Ovary (tissue), 9 donors: ENCODE data around the gene FMNL2. TPM values are rescaled to one million over a fixed set of nuclear protein-coding genes. Genes with fewer than 3 reads are reported as not detected.

Experiments
- DNase-seq, 5 donors: peaks; one replicate each; pipeline ENCODE4 v3.0.0-alpha.2; 2019 to 2020
- H3K27ac ChIP-seq, 2 donors: fragments of 200-600 bp; one replicate each; pipeline versions ENCODE4 v1.5.1 to v1.8.0; 2019 to 2022
- H3K27me3 ChIP-seq: fragments of 200-600 bp; one replicate; pipeline ENCODE4 v1.8.0; 2022
- H3K36me3 ChIP-seq: fragments of 200-600 bp; sonication (generic); one replicate; pipeline ENCODE4 v1.5.1; 2019
- H3K4me1 ChIP-seq: one replicate; pipeline ENCODE4 v1.8.1; 2013; ENCODE audit warnings: mild to moderate bottlenecking, moderate library complexity; ENCODE audit not compliant: insufficient read depth
- H3K4me3 ChIP-seq: fragments of 200-600 bp; sonication (generic); one replicate; pipeline ENCODE4 v1.5.1; 2017
- H3K9me3 ChIP-seq, 2 donors: fragments of 200-600 bp in 1 of 2; sonication (generic) in 1 of 2; one replicate each; pipeline versions ENCODE4 v1.5.1 to v1.8.1; 2013 to 2019; ENCODE audit warnings: mild to moderate bottlenecking in 1 of 2, moderate library complexity in 1 of 2
- EP300 ChIP-seq: sonication (generic); formaldehyde crosslinking; IDR thresholded peaks from one replicate; pipeline ENCODE4 v1.6.1; 2017; ENCODE audit warnings: antibody characterized with exemption
- POLR2A ChIP-seq: fragments of 450-650 bp; IDR thresholded peaks from one replicate; pipeline ENCODE4 v1.6.1; 2017; ENCODE audit warnings: antibody characterized with exemption, mild to moderate bottlenecking, moderate library complexity
- WGBS, 3 donors: extraction: QIAGEN DNeasy Blood & Tissue Kit in 1 of 3; methylation state at CpG; one replicate each; pipeline versions ENCODE4 v1.1.5 to v1.1.7; 2013 to 2017; 5-methylcytosine and 5-hydroxymethylcytosine counted together
- intact Hi-C, 4 donors: fragments of 100-400 bp; cut with DNase I; formaldehyde crosslinking; loops; one replicate each; pipeline versions ENCODE4 v1.11.0 to v1.15.1; 2022 to 2023
- polyA plus RNA-seq, 2 donors: library from polyadenylated mRNA; stranded (reverse); fragments of 200-250 nt in 1 of 2; fragments of 350-450 nt in 1 of 2; fragmentation: Illumina TruSeq in 1 of 2; extraction: RNeasy Lipid Tissue Mini Kit (QIAGEN cat#74804) in 1 of 2; gene quantifications; one replicate each; pipeline ENCODE4 v1.2.3, GENCODE V29; 2013 to 2014
- total RNA-seq, 7 donors: library from RNA; depleted of rRNA in 2 of 7; stranded (reverse); fragments of >200 nt in 2 of 7; fragmentation: NEBNext Ultra II Directional in 3 of 7; extraction: Animal tissue kit (Norgen Biotek cat#: 25700) in 3 of 7; gene quantifications; one replicate each; pipeline versions ENCODE4 v1.1.0 to v1.2.4, GENCODE V29; 2016 to 2023
- TF ChIP-seq, protein P1 (sequence below), 3 donors: fragments of 450-650 bp in 2 of 3; fragments of 200-600 bp in 1 of 3; IDR thresholded peaks; one replicate each; pipeline versions ENCODE4 v1.5.1 to v1.8.0; 2016 to 2022; ENCODE audit warnings: antibody characterized with exemption in 3 of 3, mild to moderate bottlenecking in 1 of 3
- donor health status: DM: no; HTN: no; CAD: no; lungs with moderate emphysema.
- donor health status: DM: no; HTN: no; CAD: no.
- donor health status: Bipolar disorder and iron deficiency.
- donor health status: DM: yes; HTN: yes; CAD: no.
- donor health status: DM: no; HTN: no; CAD: no.
- donor health status: DM: yes; HTN: yes; CAD: no.

FMNL2 gene
- total and polyA plus RNA-seq, 9 donors, result 30.3 to 89.1 (median 51.3) TPM

DNA sequence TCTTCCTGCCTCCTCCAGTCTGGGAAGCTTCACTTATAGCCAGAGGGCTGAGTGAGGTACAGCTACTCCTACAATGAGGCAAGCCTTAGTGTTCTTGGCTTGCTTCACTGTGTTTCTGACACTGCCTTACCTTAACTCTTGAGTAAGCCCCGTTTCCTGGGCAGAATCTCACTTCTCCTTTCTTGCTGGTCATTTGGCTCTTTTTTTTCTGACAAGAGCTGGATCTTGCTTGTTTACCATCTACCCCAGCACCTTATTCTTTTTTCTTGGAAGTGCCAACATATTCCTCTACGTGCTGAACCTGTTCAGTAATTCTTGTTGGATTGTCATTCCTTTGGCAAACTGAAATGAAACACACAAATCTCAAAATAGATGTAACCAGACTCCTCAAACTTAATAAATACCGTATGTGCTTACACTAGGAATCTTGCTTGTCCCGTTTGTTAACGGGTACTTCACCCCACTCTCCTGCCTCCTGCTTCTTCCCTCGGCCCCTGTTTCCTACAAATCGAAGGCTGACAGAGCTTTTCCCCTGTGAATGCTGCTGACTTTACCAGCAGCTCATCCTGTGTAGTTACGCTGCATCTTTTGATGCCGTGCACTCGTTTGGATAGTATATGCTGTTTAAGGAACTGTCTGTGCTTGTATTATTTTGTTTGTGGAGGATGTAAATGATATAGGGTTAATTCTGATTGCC lies 132.2 kb downstream of the FMNL2 start:
- WGBS, 3 donors, result 25 to 57% (median 26%) methylated on average over 10 of the region's 10 CpGs
- intact Hi-C loops, result loop anchor here in 1 of 4 donors (10.0 kb wide), 1 partner anchor 132 kb away; the partner anchor contains the start of gene FMNL2
- no peaks in the 10 kb centered on the region for H3K36me3 ChIP-seq
- no peak for DNase-seq
- no peaks in the 10 kb centered on the region for H3K9me3 ChIP-seq
- H3K27me3 ChIP-seq, result no peaks in the 10 kb centered on the region
- no peak for TF ChIP-seq EP300
- TF ChIP-seq POLR2A, result no peak
- TF ChIP-seq, protein P1, sequence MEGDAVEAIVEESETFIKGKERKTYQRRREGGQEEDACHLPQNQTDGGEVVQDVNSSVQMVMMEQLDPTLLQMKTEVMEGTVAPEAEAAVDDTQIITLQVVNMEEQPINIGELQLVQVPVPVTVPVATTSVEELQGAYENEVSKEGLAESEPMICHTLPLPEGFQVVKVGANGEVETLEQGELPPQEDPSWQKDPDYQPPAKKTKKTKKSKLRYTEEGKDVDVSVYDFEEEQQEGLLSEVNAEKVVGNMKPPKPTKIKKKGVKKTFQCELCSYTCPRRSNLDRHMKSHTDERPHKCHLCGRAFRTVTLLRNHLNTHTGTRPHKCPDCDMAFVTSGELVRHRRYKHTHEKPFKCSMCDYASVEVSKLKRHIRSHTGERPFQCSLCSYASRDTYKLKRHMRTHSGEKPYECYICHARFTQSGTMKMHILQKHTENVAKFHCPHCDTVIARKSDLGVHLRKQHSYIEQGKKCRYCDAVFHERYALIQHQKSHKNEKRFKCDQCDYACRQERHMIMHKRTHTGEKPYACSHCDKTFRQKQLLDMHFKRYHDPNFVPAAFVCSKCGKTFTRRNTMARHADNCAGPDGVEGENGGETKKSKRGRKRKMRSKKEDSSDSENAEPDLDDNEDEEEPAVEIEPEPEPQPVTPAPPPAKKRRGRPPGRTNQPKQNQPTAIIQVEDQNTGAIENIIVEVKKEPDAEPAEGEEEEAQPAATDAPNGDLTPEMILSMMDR (IDR thresholded peaks at IDR 0.05), result no peak
- peak overlapping the region in 1 of 2 donors; percentile 80 for H3K27ac ChIP-seq
- peaks cover 45% of the 10 kb centered on the region for H3K4me1 ChIP-seq
- H3K4me3 ChIP-seq, result no peak overlapping the region

DNA sequence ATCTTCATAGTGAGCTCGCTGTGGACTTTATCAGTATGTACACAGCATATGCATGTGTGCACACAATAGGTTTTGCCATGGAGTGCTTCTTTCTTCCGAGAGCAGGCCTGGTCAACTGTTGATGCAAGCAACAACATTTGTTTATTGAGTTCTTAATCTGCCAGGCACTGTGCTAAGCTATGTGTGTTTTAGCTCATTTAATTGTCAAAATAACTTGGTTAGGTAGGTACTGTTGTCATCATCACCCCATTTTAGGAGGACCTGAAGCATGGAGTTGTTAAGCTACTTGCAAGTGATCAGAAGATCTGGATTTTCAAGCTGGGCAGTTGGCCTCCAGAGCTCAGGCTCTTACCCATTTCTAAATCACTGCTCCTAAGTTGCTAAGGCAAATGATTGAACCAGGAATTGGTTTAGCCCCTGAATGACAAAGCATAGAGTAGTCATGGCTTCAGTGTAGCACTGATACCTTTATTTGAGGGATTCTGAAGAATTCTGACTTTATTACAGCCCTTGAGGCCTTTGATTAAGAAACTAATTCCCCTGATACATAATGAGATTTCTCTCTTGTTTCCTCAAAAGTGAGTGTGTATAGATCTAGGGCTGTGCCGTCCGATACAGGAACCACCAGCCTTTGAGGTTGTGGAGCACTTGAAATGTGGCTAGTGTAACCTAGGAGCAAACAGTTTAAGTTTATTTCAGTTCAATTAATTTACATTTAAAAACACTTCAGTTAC lies 132.9 kb downstream of the FMNL2 start:
- 74 to 81% (median 80%) methylated on average over 4 of the region's 4 CpGs for WGBS, 3 donors
- TF ChIP-seq, protein P1 (IDR thresholded peaks at IDR 0.05), result no peak
- no peak for TF ChIP-seq POLR2A
- TF ChIP-seq EP300, result no peak
- no peak for DNase-seq

DNA sequence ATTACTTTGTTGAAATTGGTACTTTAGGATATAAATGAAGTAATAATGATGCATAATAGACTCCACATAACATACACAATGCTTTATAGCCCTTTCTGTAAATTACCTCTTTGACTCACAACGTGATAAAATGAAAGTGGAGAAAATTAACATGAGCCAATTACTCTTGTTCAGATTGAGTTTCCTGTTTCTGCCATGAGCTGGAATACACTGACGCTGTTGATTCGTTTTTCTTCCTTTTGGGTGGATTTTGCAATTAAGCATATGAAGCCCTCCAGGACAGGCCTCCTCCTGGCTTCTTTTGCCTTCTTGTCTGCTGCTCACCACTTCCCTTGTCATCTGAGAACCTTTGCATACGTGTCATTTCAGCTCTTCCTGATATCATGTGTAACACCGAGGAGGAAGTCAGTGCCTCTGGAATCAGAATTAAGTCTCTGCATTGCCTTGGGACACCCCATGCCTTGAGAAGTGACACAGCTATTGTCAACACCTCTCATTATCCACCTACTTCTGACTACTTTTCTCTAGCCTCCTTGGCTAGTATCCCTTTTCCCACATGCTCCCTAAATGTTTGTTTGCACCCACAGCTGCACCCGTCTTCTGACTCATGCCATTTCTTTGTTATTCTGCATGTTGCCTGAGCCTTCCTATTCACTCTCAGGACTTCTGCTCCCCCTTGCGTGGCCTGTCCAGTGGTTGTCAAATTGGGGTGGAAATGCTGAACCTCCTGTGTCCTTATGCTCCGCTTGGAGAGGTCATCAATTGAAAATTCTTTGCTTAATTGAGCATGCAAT lies 134.1 kb downstream of the FMNL2 start:
- H3K4me3 ChIP-seq, result no peak overlapping the region
- intact Hi-C loops, result loop anchor here in 1 of 4 donors (10.0 kb wide), 1 partner anchor 134 kb away; the partner anchor contains the start of gene FMNL2
- 50 to 61% (median 59%) methylated on average over 8 of the region's 8 CpGs for WGBS, 3 donors
- no peaks in the 10 kb centered on the region for H3K9me3 ChIP-seq
- peaks cover 35% of the 10 kb centered on the region for H3K4me1 ChIP-seq
- no peak overlapping the region for H3K27ac ChIP-seq
- no peaks in the 10 kb centered on the region for H3K36me3 ChIP-seq
- no peak for TF ChIP-seq POLR2A
- H3K27me3 ChIP-seq, result no peaks in the 10 kb centered on the region
- no peak for DNase-seq

More for the DNA sequence above, 132.9 kb downstream of the FMNL2 start:
- Histone ChIP-seq H3K27me3 (no peaks in the 10 kb centered on the region), H3K27ac (peak overlapping the region in 1 of 2 donors; percentile 80), H3K4me3 (no peak overlapping the region), H3K4me1 (peaks cover 44% of the 10 kb centered on the region), H3K36me3 (no peaks in the 10 kb centered on the region), H3K9me3 (no peaks in the 10 kb centered on the region)
- intact Hi-C loops, result loop anchor here in 1 of 4 donors (10.0 kb wide), 1 partner anchor 133 kb away; the partner anchor contains the start of gene FMNL2

GRCh38 chr2:152470861-152471854 lies 136.2 kb downstream of the FMNL2 start:
- WGBS, 3 donors, result 18 to 31% (median 25%) methylated on average over 12 of the region's 12 CpGs
- TF ChIP-seq EP300, result no peak
- no peak for TF ChIP-seq POLR2A
- TF ChIP-seq, protein P1 (IDR thresholded peaks at IDR 0.05), result no peak
- intact Hi-C loops, result no loop called here
- Histone ChIP-seq H3K27me3 (no peaks in the 10 kb centered on the region), H3K4me3 (no peak overlapping the region), H3K27ac (no peak overlapping the region), H3K4me1 (peaks cover 28% of the 10 kb centered on the region), H3K36me3 (no peaks in the 10 kb centered on the region), H3K9me3 (no peaks in the 10 kb centered on the region)
- DNase-seq, result no peak
